ENCODE results near the gene TMEM60. TPM values are rescaled to one million over a fixed set of nuclear protein-coding genes. Genes with fewer than 3 reads are reported as not detected.

TMEM60 gene
- total RNA-seq, 1 donor from 2014 or later: 24.6 TPM

DNA sequence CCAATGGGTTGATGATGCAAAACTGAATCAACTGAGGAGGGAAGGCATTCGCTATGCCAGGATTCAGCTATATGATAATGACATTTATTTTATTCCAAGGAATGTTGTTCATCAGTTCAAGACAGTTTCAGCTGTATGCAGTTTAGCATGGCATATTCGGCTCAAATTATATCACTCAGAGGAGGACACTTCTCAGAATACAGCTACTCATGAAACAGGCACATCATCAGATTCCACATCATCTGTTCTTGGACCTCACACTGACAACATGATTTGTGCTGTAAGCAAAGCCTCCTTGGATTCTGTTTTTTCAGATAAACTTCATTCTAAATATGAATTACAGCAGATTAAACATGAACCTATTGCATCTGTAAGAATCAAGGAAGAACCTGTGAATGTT, 19.7 kb downstream of the TMEM60 start:
- TF ChIP-seq, protein P1, sequence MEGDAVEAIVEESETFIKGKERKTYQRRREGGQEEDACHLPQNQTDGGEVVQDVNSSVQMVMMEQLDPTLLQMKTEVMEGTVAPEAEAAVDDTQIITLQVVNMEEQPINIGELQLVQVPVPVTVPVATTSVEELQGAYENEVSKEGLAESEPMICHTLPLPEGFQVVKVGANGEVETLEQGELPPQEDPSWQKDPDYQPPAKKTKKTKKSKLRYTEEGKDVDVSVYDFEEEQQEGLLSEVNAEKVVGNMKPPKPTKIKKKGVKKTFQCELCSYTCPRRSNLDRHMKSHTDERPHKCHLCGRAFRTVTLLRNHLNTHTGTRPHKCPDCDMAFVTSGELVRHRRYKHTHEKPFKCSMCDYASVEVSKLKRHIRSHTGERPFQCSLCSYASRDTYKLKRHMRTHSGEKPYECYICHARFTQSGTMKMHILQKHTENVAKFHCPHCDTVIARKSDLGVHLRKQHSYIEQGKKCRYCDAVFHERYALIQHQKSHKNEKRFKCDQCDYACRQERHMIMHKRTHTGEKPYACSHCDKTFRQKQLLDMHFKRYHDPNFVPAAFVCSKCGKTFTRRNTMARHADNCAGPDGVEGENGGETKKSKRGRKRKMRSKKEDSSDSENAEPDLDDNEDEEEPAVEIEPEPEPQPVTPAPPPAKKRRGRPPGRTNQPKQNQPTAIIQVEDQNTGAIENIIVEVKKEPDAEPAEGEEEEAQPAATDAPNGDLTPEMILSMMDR (IDR thresholded peaks at IDR 0.05): no peak

DNA sequence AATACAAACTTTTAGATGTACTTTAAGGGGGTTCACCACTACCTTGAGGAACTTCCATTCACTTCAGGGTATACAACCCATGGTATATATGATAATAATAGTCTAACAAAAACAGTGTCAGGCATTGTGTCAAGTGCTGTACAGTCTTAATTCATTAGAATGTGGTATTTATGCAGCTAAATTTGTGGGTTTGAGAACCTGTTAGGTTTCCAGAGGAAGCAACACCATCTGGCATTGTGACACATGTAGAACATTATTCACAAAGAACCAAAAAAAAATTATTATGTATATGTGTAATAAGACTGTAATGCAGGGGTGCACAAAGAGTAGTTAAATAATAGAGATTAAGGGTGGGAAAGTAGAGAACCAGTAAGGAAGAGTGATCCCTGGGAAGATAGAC, 26.3 kb downstream of the TMEM60 start:
- DNase-seq: no peak
- intact Hi-C loops (cut with DNase I): no loop called here
- H3K4me1 ChIP-seq: no peaks in the 10 kb centered on the region
- H3K27me3 ChIP-seq (ENCODE audit: low read depth): no peaks in the 10 kb centered on the region
- TF ChIP-seq, protein P1 (IDR thresholded peaks at IDR 0.05): no peak
- H3K36me3 ChIP-seq: peaks cover 65% of the 10 kb centered on the region
- no peaks in the 10 kb centered on the region for H3K9me3 ChIP-seq
- no peak overlapping the region for H3K4me3 ChIP-seq
- H3K27ac ChIP-seq: no peak overlapping the region
- no peak for ATAC-seq

More for the DNA sequence above, 19.7 kb downstream of the TMEM60 start:
- Histone ChIP-seq H3K4me1 (no peaks in the 10 kb centered on the region), H3K9me3 (no peaks in the 10 kb centered on the region), H3K27ac (no peak overlapping the region), H3K27me3 (ENCODE audit: low read depth) (no peaks in the 10 kb centered on the region), H3K36me3 (peaks cover 70% of the 10 kb centered on the region), H3K4me3 (no peak overlapping the region)
- intact Hi-C loops (cut with DNase I): no loop called here
- DNase-seq: no peak
- no peak for ATAC-seq

DNA sequence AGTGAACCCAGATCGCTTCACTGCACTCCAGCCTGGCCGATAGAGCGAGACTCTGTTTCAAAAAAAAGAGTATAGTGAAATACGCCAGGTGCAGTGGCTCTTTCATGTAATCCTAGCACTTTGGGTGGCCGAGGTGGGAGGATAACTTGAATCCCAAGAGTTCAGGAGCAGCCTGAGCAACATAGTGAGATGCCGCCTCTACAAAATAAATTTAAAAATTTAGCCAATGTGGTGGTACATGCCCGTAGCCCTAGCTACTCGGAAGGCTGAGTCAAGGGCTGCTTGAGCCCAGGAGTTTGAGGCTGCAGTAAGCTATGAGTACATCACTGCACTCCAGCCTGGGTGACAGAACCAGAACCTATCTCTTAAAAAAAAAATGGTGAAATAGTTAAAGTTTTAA, 27.9 kb downstream of the TMEM60 start:
- TF ChIP-seq, protein P1 (IDR thresholded peaks at IDR 0.05): no peak
- intact Hi-C loops (cut with DNase I): no loop called here
- no peaks in the 10 kb centered on the region for H3K27me3 ChIP-seq (ENCODE audit: low read depth)
- DNase-seq: no peak
- peaks cover 56% of the 10 kb centered on the region for H3K36me3 ChIP-seq
- ATAC-seq: no peak
- no peaks in the 10 kb centered on the region for H3K9me3 ChIP-seq
- H3K27ac ChIP-seq: no peak overlapping the region
- peaks cover 11% of the 10 kb centered on the region for H3K4me1 ChIP-seq
- H3K4me3 ChIP-seq: no peak overlapping the region

DNA sequence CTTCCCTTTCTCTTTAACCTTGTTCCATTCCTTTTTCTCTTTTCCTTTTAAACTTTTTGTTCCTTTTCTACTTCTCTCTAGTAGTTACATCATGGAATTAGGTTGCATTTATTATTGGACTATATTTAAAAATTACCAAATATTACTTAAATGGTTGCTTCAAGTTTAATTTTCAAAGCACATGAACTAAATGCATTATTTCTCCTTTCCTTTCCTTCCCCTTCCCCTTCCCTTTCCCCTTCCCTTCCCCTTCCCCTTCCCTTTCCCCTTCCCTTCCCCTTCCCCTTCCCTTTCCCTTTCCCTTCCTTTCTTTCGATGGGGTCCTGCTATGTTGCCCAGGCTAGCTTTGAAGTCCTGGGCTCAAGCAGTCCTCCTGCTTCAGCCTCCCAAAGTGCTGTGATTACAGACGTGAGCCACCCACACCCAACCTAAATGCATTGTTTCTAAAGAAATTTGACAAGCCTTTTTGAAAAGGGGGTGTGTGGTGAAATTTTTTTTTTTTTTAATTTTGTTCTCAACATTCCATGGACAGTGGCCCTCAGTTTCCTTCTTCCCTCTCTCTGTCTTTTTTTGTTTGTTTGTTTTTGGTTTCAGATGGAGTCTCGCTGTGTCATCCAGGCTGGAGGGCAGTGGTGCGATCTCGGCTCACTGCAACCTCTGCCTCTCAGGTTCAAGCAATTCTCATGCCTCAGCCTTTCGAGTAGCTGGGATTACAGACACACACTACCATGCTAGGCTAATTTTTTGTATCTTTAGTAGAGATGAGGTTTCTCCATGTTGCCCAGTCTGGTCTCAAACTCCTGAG, 31.2 kb downstream of the TMEM60 start:
- ATAC-seq (no peak), DNase-seq (no peak)
- intact Hi-C loops (cut with DNase I): no loop called here
- TF ChIP-seq, protein P1 (IDR thresholded peaks at IDR 0.05): no peak
- peaks cover 11% of the 10 kb centered on the region for H3K4me1 ChIP-seq
- H3K36me3 ChIP-seq: peaks cover 30% of the 10 kb centered on the region
- H3K27ac ChIP-seq: no peak overlapping the region
- no peaks in the 10 kb centered on the region for H3K9me3 ChIP-seq
- H3K4me3 ChIP-seq: no peak overlapping the region
- no peaks in the 10 kb centered on the region for H3K27me3 ChIP-seq (ENCODE audit: low read depth)

DNA sequence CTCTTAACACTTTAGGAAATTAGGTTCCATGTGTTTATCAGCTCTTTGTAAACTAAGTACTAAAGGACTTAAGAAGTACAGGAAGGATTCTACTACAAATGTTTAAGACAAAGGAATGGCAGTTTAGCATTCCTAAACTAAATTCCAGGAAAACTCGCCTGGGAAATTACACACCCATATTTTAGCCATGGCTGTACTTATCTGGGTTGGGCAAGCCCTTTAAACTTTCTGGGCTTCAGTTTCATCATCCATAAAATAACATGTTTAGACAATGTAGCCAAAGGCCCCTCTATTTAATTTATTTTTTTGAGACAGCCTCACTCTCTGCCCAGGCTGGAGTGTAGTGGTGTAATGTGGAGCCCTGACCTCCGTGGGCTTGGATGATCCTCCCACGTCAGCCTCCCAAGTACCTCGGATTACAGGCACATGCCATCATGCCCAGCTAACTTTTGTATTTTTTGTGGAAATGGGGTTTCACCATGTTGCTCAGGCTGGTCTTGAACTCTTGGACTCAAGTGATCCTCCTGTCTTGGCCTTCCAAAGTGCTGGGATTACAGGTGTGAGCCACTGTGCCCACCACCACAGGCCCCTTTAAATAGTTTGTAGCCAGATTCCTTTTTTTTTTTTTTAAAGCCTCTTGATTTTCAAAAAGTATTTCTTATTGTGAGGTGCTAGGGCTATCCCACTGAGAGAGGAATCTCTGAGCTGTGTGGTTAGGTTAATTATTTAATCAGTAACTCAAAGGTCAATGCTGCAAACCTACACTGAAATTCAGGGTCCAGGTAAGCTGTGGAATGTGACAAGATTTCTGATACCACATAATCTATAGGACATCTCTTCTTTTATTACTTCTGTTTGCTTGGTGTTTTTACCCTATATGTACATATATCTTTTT, 32.1 kb downstream of the TMEM60 start:
- DNase-seq: no peak
- H3K4me1 ChIP-seq: peaks cover 11% of the 10 kb centered on the region
- no peak overlapping the region for H3K4me3 ChIP-seq
- no peak overlapping the region for H3K27ac ChIP-seq
- TF ChIP-seq, protein P1 (IDR thresholded peaks at IDR 0.05): no peak
- H3K9me3 ChIP-seq: no peaks in the 10 kb centered on the region
- peaks cover 28% of the 10 kb centered on the region for H3K36me3 ChIP-seq
- ATAC-seq: peak in 1 of 2 donors; percentile 31
- intact Hi-C loops (cut with DNase I): no loop called here
- H3K27me3 ChIP-seq (ENCODE audit: low read depth): no peaks in the 10 kb centered on the region
